ENCODE results near the gene CPNE2. TPM values are rescaled to one million over a fixed set of nuclear protein-coding genes. Genes with fewer than 3 reads are reported as not detected.
"Not testable (repeated sequence)": the region's sequence is repeated elsewhere in the genome, so short reads cannot be mapped to it uniquely, and the experiment has no call there.

The CPNE2 gene
- total and polyA plus RNA-seq, 4 donors, result 6.8 to 14.6 (median 11.0) TPM

DNA sequence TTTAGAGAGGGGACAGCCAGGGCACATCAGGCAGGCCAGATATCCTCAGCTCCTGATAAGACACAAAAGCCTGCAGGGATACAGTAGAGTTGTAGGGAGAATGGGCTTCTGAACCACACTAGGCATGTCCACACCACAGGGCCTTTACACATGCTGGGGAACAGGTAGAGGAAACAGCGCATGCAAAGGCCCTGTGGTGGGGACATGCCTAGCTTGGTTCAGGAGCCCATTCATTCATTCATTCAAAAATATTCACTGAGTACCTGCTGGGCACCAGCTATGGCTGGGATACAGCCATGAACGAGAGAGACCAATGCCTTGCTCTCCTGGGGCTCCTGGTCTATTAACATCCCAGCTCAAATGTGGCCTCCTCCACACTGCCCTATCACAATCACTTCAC is 4.4 kb downstream of the CPNE2 start:
- Histone ChIP-seq H3K4me3 (ENCODE audit: low read depth in 1 of 3, low read length in 3 of 3) (no peak overlapping the region), H3K4me1 (ENCODE audit: control insufficient read depth in 4 of 4, insufficient read depth in 4 of 4, low read length in 3 of 4) (peaks cover 4 to 19% (median 8%) of the 10 kb centered on the region in 4 donors), H3K9ac (ENCODE audit: low read depth in 1 of 2, low read length in 2 of 2) (no peak overlapping the region), H3K36me3 (ENCODE audit: control insufficient read depth in 4 of 4, insufficient read depth in 3 of 4, low read depth in 1 of 4, low read length in 3 of 4) (no peaks in the 10 kb centered on the region), H3K9me3 (ENCODE audit: control insufficient read depth in 4 of 4, low read length in 3 of 4) (no peaks in the 10 kb centered on the region), H3K27me3 (ENCODE audit: control insufficient read depth in 4 of 4, insufficient read depth in 4 of 4, low read length in 3 of 4) (no peaks in the 10 kb centered on the region), H3K27ac (ENCODE audit: low read depth in 1 of 2, low read length in 2 of 2) (no peak overlapping the region)
- TF ChIP-seq RXRA (IDR thresholded peaks at IDR 0.05) (no peak), FOXA1 (IDR thresholded peaks at IDR 0.05) (no peak), SP1 (IDR thresholded peaks at IDR 0.05) (no peak), RAD21 (IDR thresholded peaks at IDR 0.05) (no peak), HNF4G (IDR thresholded peaks at IDR 0.05) (no peak)
- TF ChIP-seq, protein P1, sequence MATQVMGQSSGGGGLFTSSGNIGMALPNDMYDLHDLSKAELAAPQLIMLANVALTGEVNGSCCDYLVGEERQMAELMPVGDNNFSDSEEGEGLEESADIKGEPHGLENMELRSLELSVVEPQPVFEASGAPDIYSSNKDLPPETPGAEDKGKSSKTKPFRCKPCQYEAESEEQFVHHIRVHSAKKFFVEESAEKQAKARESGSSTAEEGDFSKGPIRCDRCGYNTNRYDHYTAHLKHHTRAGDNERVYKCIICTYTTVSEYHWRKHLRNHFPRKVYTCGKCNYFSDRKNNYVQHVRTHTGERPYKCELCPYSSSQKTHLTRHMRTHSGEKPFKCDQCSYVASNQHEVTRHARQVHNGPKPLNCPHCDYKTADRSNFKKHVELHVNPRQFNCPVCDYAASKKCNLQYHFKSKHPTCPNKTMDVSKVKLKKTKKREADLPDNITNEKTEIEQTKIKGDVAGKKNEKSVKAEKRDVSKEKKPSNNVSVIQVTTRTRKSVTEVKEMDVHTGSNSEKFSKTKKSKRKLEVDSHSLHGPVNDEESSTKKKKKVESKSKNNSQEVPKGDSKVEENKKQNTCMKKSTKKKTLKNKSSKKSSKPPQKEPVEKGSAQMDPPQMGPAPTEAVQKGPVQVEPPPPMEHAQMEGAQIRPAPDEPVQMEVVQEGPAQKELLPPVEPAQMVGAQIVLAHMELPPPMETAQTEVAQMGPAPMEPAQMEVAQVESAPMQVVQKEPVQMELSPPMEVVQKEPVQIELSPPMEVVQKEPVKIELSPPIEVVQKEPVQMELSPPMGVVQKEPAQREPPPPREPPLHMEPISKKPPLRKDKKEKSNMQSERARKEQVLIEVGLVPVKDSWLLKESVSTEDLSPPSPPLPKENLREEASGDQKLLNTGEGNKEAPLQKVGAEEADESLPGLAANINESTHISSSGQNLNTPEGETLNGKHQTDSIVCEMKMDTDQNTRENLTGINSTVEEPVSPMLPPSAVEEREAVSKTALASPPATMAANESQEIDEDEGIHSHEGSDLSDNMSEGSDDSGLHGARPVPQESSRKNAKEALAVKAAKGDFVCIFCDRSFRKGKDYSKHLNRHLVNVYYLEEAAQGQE (IDR thresholded peaks at IDR 0.05), result no peak
- TF ChIP-seq, protein P2, sequence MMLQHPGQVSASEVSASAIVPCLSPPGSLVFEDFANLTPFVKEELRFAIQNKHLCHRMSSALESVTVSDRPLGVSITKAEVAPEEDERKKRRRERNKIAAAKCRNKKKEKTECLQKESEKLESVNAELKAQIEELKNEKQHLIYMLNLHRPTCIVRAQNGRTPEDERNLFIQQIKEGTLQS (IDR thresholded peaks at IDR 0.05), result no peak
- TF ChIP-seq, protein P3, sequence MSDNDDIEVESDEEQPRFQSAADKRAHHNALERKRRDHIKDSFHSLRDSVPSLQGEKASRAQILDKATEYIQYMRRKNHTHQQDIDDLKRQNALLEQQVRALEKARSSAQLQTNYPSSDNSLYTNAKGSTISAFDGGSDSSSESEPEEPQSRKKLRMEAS (IDR thresholded peaks at IDR 0.05), result no peak
- DNase-seq (ENCODE audit: low spot score), result no peak
- 97% methylated on average over 2 of the region's 2 CpGs for WGBS

DNA sequence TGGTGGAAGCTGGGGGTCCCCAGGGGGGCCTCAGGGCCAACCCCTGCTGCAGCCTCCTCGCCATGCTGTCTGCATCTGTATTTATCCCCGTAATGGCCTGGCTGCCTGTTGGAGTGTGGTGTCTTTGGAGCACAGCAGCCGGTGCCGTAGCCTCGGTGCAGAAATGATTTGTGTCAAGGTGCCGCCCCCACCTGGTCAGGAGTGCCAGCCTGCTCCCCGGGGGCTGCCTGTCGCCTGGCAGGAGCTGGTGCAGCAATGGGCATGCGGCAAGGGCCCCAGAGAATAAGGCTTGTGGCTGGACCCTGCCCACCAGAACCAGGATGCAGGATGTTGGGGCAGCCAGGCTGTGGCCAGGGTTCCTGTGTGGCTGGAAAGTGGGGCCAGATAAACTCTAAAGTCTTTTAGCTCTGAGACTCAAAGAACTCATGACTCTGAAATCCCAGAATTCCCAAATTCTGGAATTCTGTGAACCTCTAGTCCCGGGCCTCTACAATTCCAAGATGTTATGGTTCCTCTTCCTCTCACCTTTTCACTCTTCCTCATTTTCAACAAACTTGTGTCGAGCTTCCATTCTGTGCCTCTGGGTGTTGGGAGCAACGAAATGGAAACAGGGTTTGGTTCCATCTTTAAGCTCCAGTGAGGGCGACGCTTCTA is 5.9 kb downstream of the CPNE2 start:
- Histone ChIP-seq H3K4me1 (ENCODE audit: control insufficient read depth in 4 of 4, insufficient read depth in 4 of 4, low read length in 3 of 4) (peaks cover 0 to 12% (median 3%) of the 10 kb centered on the region in 4 donors), H3K27ac (ENCODE audit: low read depth in 1 of 2, low read length in 2 of 2) (no peak overlapping the region), H3K9me3 (ENCODE audit: control insufficient read depth in 4 of 4, low read length in 3 of 4) (no peaks in the 10 kb centered on the region), H3K4me3 (ENCODE audit: low read depth in 1 of 3, low read length in 3 of 3) (no peak overlapping the region), H3K27me3 (ENCODE audit: control insufficient read depth in 4 of 4, insufficient read depth in 4 of 4, low read length in 3 of 4) (no peaks in the 10 kb centered on the region), H3K36me3 (ENCODE audit: control insufficient read depth in 4 of 4, insufficient read depth in 3 of 4, low read depth in 1 of 4, low read length in 3 of 4) (no peaks in the 10 kb centered on the region), H3K9ac (ENCODE audit: low read depth in 1 of 2, low read length in 2 of 2) (no peak overlapping the region)
- TF ChIP-seq, protein P4, sequence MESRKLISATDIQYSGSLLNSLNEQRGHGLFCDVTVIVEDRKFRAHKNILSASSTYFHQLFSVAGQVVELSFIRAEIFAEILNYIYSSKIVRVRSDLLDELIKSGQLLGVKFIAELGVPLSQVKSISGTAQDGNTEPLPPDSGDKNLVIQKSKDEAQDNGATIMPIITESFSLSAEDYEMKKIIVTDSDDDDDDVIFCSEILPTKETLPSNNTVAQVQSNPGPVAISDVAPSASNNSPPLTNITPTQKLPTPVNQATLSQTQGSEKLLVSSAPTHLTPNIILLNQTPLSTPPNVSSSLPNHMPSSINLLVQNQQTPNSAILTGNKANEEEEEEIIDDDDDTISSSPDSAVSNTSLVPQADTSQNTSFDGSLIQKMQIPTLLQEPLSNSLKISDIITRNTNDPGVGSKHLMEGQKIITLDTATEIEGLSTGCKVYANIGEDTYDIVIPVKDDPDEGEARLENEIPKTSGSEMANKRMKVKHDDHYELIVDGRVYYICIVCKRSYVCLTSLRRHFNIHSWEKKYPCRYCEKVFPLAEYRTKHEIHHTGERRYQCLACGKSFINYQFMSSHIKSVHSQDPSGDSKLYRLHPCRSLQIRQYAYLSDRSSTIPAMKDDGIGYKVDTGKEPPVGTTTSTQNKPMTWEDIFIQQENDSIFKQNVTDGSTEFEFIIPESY (IDR thresholded peaks at IDR 0.05), result no peak
- TF ChIP-seq, protein P5, sequence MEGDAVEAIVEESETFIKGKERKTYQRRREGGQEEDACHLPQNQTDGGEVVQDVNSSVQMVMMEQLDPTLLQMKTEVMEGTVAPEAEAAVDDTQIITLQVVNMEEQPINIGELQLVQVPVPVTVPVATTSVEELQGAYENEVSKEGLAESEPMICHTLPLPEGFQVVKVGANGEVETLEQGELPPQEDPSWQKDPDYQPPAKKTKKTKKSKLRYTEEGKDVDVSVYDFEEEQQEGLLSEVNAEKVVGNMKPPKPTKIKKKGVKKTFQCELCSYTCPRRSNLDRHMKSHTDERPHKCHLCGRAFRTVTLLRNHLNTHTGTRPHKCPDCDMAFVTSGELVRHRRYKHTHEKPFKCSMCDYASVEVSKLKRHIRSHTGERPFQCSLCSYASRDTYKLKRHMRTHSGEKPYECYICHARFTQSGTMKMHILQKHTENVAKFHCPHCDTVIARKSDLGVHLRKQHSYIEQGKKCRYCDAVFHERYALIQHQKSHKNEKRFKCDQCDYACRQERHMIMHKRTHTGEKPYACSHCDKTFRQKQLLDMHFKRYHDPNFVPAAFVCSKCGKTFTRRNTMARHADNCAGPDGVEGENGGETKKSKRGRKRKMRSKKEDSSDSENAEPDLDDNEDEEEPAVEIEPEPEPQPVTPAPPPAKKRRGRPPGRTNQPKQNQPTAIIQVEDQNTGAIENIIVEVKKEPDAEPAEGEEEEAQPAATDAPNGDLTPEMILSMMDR (IDR thresholded peaks at IDR 0.05; ENCODE audit: low read depth, low read length, missing input control), result no peak
- TF ChIP-seq RAD21 (IDR thresholded peaks at IDR 0.05) (no peak), FOXA2 (IDR thresholded peaks at IDR 0.05) (no peak), GABPA (IDR thresholded peaks at IDR 0.05 in 1 of 2, conservative IDR thresholded peaks at IDR 0.05 in 1 of 2) (no peak), FOXA1 (IDR thresholded peaks at IDR 0.05) (no peak), NR2F2 (IDR thresholded peaks at IDR 0.05) (no peak), SP1 (IDR thresholded peaks at IDR 0.05) (no peak)
- TF ChIP-seq, protein P1 (IDR thresholded peaks at IDR 0.05), result no peak
- TF ChIP-seq, protein P2 (IDR thresholded peaks at IDR 0.05), result no peak
- TF ChIP-seq, protein P3 (IDR thresholded peaks at IDR 0.05), result no peak
- WGBS, result 81% methylated on average over 14 of the region's 14 CpGs
- DNase-seq (ENCODE audit: low spot score), result no peak

DNA sequence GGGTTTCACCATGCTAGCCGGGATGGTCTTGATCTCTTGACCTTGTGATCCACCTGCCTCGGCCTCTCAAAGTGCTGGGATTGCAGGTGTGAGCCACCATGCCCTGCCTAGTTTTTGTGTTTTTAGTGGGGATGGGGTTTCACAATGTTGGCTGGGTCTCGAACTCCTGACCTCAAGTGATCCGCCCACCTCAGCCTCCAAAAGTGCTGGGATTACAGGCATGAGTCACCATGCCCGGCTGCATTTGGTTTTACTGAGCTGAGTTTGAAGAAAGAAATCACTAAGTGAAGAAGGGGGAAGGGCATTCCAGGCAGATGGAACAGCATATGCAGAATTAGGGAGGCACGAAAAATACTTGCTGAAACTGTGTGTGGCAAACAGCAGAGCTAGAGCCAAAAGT is 7.6 kb downstream of the CPNE2 start:
- WGBS, result 75% methylated on average over 6 of the region's 6 CpGs
- not testable (repeated sequence) for H3K36me3 ChIP-seq (ENCODE audit: control insufficient read depth in 4 of 4, insufficient read depth in 3 of 4, low read depth in 1 of 4, low read length in 3 of 4); H3K4me3 ChIP-seq (ENCODE audit: low read depth in 1 of 3, low read length in 3 of 3); H3K9ac ChIP-seq (ENCODE audit: low read depth in 1 of 2, low read length in 2 of 2); H3K27me3 ChIP-seq (ENCODE audit: control insufficient read depth in 4 of 4, insufficient read depth in 4 of 4, low read length in 3 of 4); H3K4me1 ChIP-seq (ENCODE audit: control insufficient read depth in 4 of 4, insufficient read depth in 4 of 4, low read length in 3 of 4); H3K27ac ChIP-seq (ENCODE audit: low read depth in 1 of 2, low read length in 2 of 2); DNase-seq (ENCODE audit: low spot score); H3K9me3 ChIP-seq (ENCODE audit: control insufficient read depth in 4 of 4, low read length in 3 of 4)
